HG03575 (cell line): ENCODE data around the gene BDH2.

Source experiments
- ATAC-seq: cut with Tn5 transposase; IDR thresholded peaks from one replicate; pipeline ENCODE4 v1.9.1; 2021; ENCODE audit not compliant: unreplicated experiment, insufficient number of reproducible peaks, low FRiP score; ENCODE audit errors: extremely low read depth

The BDH2 gene

DNA sequence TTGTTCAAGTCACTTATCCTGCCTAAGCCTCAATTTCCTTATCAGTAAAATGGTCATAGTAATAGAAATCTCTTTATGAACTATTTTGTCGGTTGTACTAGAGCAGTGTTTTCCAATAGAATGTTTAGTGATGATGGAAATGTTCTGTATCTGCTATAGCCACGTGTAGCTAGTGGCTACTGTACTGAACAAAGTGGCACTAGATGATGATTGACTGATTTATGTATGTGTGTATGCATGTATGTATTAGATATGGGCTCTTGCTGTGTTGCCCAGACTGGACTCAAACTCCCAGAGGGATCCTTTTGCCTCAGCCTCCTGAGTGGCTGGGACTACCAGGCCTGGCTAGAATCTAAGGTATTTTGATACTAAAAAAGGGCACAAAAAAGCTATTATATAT, 55.5 kb downstream of the BDH2 start:
- no peak for ATAC-seq

DNA sequence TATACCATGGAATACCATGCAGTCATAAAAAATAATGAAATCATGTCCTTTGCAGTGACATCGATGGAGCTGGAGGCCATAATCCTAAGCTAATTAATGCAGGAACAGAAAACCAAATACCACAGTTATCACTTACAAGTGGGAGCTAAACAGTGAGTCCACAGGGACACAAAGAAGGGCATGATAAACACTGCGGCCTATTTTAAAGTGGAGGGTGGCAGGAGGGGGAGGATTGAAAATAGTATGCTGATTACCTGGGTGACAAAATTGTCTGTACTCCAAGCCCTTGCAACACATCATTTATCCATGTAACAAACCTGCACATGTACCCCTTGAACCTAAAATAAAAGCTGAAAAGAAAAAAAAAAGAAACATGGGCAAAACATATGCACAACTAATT, 63.5 kb downstream of the BDH2 start:
- no peak for ATAC-seq

DNA sequence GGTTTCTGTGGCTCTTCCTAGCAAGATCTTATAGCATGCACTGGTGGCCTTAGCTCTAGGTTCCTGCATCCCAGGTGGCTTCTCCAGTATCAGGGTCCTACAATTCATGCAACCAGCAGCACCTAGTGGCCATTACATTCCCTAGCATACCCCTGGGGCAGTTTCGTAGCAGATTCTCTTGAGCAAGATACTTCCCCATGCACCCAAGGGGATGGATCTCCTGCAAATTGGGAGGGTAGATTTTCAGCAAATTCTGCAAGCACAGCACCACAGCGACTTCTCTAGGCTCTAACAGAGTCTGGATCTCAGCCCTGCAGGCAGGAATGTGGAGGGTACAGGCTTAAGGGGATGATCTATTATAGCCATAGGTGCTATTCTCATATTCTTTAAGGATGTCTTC, 67.1 kb downstream of the BDH2 start:
- ATAC-seq, result no peak

DNA sequence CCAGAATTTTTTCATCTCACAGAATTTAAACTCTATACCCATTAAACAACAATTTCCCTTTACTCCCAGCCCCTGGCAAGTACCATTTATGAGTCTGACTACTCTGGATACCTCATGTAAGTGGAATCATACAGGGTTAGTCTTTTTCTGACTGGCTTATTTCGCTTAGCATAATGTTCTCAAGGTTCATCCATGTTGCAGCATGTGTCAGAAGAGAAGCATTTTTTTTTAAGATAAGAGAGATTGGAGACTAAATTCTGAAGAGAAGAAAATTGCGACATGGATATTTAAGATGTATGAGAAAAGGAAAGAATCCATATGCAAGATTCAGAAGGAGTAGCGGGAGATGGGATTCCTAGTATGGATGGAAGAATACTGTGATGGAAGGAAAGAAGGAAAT, 68.8 kb downstream of the BDH2 start:
- no peak for ATAC-seq

DNA sequence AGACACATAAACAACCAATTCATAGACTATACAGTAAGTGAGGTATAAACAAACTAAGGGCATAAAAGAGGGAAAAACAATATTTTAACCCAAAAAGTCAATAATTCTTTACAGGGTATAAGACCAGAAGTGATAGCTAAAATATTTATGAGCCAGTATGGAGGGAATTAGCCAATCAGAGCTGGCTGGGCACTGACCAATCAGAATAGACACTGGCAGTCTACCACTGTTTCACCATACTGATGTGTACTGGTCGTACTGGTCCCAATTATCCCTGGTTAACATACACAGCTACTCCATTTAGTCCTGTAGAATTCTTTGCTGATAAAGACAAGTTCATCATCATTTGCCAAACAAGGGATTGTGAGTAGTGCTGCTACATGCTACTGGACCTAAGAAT, 70.3 kb downstream of the BDH2 start:
- ATAC-seq, result no peak
